NCI-H2107 treated with DMSO at 0.1 percent for 48 hours (cell line): ENCODE data around the gene MYH11.
"Not testable (repeated sequence)": the region's sequence is repeated elsewhere in the genome, so short reads cannot be mapped to it uniquely, and the experiment has no call there.

Source experiments
- DNase-seq: peaks from one replicate; lab custom pipeline; 2025; ENCODE audit not compliant: unreplicated experiment; lab: John Stamatoyannopoulos, UW

Gene MYH11

DNA sequence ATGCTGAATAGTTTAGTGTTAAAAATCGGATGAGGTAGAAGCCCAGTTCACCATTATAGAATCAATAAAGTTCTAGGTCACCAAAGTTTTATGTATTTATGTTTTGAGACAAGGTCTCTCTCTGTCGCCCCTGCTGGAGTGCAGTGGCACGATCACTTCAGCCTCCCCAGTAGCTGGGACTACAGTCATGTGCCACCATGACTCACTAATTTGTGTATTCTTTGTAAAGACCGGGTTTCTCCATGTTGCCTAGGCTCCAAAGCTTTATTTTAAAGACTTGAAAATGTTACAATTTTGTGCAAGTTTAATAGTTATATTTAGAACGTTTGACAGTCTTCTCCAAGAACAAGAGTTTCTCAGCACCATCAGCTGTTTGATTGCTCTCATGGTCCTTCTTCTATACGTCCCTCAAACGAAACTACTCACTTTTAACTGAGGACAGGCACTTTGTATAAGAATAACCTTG lies 174.7 kb downstream of the MYH11 start:
- DNase-seq, result no peak

DNA sequence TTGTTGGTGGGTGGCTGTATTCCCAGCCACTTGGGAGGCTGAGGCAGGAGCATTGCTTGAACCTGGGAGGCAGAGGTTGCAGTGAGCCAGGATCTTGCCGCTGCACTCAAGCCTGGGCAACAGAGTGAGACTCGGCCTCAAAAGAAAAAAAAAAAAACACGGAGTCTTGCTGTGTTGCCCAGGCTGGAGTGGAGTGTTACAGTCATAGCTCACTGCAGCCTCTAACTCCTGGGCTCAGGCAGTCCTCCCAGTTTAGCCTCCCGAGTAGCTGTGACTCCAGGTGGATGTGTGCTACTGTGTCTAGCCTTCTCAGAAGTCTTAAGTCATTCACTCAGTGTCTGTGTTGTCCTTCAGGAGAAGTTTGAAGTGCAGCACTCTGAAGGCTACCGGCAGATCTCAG lies 179.4 kb downstream of the MYH11 start:
- DNase-seq, result no peak

DNA sequence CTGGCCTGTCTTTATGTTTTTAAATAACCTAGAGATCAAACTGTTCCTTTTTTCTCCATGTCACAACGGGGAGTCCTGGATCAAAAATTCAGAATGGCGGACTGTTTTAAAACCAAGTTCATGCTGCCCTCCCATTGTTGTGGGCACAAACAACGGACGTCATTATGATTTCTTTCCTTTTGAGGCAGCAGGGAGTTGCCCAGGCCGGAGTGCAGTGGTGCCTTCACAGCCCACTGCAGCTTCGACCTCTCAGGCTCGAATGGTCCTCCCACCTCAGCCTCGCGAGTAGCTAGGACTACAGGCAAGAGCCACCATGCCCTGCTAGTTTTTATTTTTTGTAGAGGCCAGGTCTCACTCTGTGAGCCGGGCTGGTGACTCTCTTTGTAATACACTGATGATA lies 180.3 kb downstream of the MYH11 start:
- DNase-seq, result no peak

DNA sequence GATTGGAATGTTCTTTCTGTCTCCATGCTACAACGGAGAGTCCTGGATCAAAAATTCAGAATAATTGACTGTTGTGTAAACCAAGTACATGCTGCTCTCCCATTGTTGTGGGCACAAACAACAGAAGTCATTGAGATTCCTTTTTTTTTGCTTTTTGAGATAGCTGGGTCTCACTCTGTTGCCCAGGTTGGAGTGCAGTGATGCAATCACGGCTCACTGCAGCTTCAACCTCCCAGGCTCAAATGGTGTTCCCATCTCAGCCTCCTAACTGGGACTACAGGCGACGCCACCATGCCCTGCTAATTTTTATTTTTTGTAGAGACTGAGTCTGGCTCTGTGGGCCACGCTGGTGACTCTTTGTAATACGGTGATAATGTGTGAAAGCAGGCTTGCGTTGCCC lies 182.3 kb downstream of the MYH11 start:
- no peak for DNase-seq

DNA sequence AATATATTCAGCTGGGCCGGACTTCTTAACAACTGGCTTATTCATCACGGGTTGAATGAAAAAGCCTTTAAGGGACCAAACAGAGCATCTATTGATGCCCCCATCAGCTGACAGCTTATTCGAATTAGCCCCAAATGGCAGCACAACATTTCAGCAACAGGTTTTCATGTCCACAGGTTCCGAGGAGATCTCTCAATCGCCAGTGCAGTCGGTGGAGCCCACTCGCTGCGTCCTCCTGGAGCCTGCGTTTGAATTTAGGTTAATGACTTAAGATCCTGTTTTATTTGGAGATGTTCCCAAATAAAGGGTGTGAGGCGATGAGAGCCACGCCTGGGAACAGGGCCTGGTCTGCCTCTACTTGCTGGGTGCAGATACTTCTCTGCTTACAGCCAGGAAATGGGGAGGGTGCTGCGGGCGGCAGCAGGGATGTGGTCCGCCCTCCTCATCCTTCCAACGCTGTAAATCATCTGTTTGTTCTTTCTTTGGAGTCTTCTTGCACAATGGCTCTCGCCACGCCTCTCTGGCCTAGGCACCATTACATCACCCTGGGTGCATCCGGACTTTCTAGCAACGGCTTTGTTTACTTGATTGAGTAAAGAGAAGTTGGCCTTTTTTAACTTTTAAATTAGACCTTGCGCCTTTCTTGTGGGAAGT lies 184.2 kb downstream of the MYH11 start:
- peak; percentile 90 for DNase-seq

DNA sequence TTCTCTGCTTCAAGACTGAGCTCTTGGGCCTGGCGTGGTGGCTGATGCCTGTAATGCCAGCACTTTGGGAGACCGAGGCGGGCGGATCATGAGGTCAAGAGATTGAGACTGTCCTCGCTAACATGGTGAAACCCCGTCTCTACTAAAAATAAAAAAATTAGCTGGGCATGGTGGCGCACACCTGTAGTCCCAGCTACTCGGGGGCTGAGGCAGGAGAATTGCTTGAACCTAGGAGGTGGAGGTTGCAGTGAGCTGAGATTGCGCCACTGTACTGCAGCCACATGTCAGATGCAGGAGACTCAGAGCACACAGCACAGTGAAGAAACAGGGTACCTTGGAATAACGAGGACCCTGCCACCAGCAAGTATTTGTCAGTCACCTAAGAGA lies 184.7 kb downstream of the MYH11 start:
- DNase-seq, result not testable (repeated sequence)

DNA sequence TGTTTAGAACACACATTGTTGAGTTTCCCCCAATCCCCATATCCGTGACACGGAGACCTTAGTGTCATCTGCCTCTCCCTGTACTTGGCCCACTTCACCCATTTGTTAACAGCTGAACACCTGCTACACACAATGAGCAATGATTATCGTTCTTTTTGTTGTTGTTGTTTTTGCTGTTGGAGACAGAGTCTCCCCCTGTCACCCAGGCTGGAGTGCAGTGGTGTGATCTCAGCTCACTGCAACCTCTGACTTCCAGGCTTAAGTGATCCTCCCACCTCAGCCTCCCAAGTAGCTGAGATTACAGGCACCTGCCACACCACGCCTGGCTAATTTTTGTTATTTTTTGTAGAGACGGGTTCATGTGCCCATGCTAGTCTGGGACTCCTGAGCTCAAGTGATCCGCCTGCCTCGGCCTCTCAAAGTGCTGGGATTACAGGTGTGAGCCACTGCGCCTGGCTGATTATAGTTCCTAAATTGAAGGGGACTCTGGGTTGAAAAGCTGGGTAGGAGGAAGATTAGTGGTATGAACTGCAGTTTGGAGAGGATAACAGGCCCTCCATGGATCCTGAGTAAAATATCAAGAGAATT lies 185.2 kb downstream of the MYH11 start:
- peak; percentile 36 for DNase-seq

DNA sequence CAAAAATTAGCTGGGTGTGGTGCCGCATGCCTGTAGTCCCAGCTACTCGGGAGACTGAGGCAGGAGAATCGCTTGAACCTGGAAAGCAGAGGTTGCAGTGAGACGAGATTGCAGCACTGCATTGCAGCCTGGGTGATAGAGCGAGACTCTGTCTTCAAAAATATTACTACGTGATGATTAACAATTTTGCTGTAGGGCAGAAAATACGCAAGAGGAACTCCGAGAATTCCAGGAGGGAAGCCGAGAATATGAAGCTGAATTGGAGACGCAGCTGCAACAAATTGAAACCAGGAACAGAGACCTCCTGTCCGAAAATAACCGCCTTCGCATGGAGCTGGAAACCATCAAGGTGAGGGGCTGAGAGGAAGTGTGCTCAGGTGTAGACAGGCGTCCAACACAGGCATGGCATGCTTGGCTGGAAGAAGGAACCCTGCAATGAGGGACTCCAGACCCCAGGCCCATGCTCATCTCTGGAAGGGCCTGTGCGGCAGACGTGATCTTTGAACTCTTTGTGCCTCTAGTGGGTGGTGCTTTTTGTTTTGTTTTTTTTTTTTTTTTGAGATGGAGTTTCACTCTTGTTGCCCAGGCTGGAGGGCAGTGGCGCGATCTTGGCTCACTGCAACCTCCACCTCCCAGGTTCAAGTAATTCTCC lies 189.6 kb downstream of the MYH11 start:
- no peak for DNase-seq

DNA sequence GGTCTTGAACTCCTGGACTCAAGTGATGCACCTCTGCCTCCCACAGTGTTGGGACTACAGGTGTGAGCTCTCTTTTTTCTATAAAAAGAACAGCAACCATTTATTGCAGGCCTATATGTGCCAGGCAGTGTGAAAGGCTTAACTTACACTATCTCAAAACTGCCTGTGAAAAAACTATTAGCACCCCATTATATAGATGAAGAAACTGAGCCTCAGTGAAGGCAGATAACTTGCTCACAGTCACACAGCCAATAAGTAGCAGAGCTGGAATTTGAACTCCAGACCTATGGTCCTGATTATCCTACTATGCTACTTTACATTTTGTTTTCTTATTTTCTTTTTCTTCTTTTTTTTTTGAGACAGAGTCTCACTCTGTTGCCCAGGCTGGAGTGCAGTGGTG lies 191.7 kb downstream of the MYH11 start:
- no peak for DNase-seq

DNA sequence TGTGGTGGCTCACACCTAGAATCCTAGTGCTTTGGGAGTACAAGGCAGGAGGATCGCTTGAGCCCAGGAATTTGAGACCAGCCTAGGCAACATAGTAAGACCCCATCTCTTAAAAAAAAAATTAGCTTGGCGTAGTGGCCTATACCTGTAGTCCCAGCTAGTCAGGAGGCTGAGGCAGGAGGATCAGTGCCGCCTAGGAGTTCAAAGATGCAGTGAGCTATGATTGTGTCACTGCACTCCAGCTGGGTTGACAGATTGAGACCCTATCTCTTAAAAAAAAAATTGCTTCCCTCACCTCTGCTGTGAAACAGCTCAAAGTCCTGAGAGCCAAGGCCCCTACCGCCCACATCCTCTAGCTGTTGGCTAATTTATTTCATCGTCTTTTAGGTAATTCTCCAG lies 196.6 kb downstream of the MYH11 start:
- no peak for DNase-seq

DNA sequence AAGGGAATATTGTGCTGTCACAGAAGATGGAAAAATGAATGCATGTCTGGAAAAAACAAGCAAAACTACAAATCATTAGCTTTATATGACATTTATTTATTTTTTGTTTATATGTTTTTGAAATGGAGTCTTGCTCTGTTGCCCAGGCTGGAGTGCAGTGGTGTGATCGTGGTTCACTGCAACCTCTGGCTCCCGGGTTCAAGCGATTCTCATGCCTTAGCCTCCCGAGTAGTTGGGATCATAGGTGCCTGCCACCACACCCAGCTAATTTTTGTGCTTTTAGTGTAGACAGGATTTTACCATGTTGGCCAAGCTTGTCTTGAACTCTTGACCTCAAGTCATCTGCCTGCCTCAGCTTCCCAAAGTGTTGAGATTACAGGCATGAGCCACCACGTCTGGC lies 198.3 kb downstream of the MYH11 start:
- DNase-seq, result no peak

DNA sequence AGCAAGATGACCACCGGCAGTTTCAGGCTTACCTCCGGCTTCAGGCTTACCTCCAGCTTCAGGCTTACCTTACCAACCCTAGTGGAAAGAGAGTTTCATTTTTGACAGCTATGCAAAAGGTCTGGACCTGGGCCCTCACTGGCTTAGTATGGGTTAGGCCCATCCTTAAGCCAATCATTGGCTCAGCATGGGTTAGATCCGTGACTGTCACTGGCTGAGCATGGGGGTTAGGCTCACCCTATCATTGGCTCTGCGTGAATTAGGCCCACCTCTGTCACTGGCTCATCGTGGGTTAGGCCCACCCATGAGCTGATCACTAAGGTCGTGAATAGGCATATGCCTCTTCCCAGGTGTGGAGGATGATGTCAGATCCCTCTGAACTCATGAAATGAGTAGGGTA lies 198.7 kb downstream of the MYH11 start:
- DNase-seq, result no peak

DNA sequence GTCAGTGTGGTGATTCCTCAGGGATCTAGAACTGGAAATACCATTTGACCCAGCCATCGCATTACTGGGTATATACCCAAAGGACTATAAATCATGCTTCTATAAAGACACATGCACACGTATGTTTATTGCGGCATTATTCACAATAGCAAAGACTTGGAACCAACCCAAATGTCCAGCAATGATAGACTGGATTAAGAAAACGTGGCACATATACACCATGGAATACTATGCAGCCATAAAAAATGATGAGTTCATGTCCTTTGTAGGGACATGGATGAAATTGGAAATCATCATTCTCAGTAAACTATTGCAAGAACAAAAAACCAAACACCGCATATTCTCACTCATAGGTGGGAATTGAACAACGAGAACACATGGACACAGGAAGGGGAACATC lies 201.3 kb downstream of the MYH11 start:
- DNase-seq, result not testable (repeated sequence)

DNA sequence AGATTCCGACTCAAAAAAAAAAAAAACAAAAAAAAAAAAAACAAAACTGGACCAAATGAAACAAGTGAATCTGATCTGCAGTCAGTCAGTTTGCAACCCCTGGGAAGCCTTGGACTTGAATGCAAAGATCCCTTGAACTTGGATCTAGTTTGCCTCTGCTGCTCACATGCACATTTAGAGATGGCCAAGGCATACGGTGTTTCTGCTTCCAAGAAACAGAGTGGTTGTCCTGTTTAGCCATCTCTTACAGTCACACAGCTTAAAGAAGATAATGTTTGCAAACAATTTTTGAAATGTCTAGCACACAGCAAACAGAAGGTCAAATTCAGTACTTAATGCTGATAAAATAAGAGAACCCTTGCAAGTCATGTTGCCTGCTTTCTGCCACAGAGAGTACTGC lies 202.2 kb downstream of the MYH11 start:
- DNase-seq, result no peak

DNA sequence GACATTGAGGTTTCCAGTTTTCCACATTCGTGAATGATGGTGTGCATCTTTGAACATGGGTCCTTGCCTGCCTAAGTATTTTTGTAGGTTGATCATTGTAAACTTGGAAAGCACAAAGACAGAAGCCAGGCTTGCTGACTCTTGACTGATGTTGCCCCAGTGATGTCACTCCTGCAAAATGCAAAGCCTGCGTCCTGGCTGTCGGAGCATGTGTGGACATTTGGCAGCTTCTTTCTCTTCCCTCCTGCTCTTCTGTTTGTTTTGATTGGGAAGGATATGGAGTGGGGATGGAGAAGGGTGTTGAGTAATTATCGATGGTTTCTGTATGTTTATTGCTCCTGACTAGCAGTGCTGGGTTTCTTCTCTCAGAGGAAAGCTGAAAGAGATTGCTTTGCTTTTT lies 203.6 kb downstream of the MYH11 start:
- DNase-seq, result no peak
